Measurements from ENCODE around the gene TCERG1L. TPM values are rescaled to one million over a fixed set of nuclear protein-coding genes. Genes with fewer than 3 reads are reported as not detected.

TCERG1L gene
- total and polyA plus RNA-seq, 2 experiments from 2014 or later, result 0.47 to 0.73 TPM

GRCh38 chr10:131141645-131142516 lies 169.6 kb downstream of the TCERG1L start:
- H3K79me2 ChIP-seq, result no peaks in the 10 kb centered on the region
- H3K27ac ChIP-seq, result no peak overlapping the region
- H4K20me1 ChIP-seq (ENCODE audit: insufficient read depth, poor library complexity, severe bottlenecking), result no peaks in the 10 kb centered on the region
- H3K4me1 ChIP-seq (ENCODE audit: insufficient read depth), result no peaks in the 10 kb centered on the region
- peaks cover 7% of the 10 kb centered on the region for H3K27me3 ChIP-seq
- no peaks in the 10 kb centered on the region for H3K9me2 ChIP-seq (replicated peaks; ENCODE audit: insufficient read depth)
- whole genome bisulfite sequencing (ENCODE audit: low lambda C conversion rate, missing lambda C conversion rate), result 83% methylated on average over 15 of the region's 15 CpGs
- H3K4me2 ChIP-seq, result no peak overlapping the region
- no peak overlapping the region for H2AFZ ChIP-seq
- no peak for DNase-seq (ENCODE audit: low spot score)
- H3K4me3 ChIP-seq, result no peak overlapping the region
- H3K9me3 ChIP-seq (ENCODE audit: low read depth), result no peaks in the 10 kb centered on the region
- H3K36me3 ChIP-seq (replicated peaks; ENCODE audit: insufficient read depth, low read depth), result no peaks in the 10 kb centered on the region
- TF ChIP-seq EZH2phosphoT487 (IDR thresholded peaks at IDR 0.05; ENCODE audit: low read depth, severe bottlenecking, unreplicated experiment) (no peak), EZH2 (IDR thresholded peaks at IDR 0.05; ENCODE audit: borderline replicate concordance) (no peak)
- TF ChIP-seq, protein P1, sequence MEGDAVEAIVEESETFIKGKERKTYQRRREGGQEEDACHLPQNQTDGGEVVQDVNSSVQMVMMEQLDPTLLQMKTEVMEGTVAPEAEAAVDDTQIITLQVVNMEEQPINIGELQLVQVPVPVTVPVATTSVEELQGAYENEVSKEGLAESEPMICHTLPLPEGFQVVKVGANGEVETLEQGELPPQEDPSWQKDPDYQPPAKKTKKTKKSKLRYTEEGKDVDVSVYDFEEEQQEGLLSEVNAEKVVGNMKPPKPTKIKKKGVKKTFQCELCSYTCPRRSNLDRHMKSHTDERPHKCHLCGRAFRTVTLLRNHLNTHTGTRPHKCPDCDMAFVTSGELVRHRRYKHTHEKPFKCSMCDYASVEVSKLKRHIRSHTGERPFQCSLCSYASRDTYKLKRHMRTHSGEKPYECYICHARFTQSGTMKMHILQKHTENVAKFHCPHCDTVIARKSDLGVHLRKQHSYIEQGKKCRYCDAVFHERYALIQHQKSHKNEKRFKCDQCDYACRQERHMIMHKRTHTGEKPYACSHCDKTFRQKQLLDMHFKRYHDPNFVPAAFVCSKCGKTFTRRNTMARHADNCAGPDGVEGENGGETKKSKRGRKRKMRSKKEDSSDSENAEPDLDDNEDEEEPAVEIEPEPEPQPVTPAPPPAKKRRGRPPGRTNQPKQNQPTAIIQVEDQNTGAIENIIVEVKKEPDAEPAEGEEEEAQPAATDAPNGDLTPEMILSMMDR (IDR thresholded peaks at IDR 0.05; ENCODE audit: poor library complexity), result no peak

DNA sequence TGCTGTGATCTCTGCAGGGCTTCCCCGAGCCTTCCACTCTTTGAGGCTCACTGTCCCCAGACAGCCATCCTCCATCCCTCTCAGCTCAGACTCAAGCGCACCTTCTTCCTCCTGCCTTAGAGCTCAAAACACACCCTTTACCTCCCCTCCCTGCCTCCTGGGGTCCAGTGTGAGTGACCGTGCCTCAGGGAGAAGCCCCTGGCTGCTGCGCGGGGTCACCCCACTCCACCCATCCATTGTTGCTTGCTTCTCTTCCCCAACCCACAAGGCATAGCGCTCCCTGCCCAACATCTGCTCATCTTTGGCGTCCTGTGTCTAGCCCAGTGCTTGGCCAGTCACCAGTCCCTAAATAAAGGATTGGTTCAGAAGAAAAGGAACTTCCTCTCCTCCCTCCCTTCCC lies 170.3 kb downstream of the TCERG1L start:
- H3K27me3 ChIP-seq, result peaks cover 6% of the 10 kb centered on the region
- 92% methylated on average over 7 of the region's 7 CpGs for WGBS (ENCODE audit: low lambda C conversion rate, missing lambda C conversion rate)

GRCh38 chr10:131140606-131141005 lies 170.9 kb downstream of the TCERG1L start:
- Histone ChIP-seq H3K9me2 (replicated peaks; ENCODE audit: insufficient read depth) (no peaks in the 10 kb centered on the region), H3K4me3 (no peak overlapping the region), H3K27me3 (no peaks in the 10 kb centered on the region), H3K4me2 (no peak overlapping the region), H3K27ac (no peak overlapping the region), H3K36me3 (replicated peaks; ENCODE audit: insufficient read depth, low read depth) (no peaks in the 10 kb centered on the region), H4K20me1 (ENCODE audit: insufficient read depth, poor library complexity, severe bottlenecking) (no peaks in the 10 kb centered on the region), H3K4me1 (ENCODE audit: insufficient read depth) (no peaks in the 10 kb centered on the region), H3K79me2 (no peaks in the 10 kb centered on the region), H3K9me3 (ENCODE audit: low read depth) (no peaks in the 10 kb centered on the region), H2AFZ (no peak overlapping the region)
- no peak for DNase-seq (ENCODE audit: low spot score)
- 86% methylated on average over 9 of the region's 9 CpGs for WGBS (ENCODE audit: low lambda C conversion rate, missing lambda C conversion rate)
- TF ChIP-seq, protein P1 (IDR thresholded peaks at IDR 0.05; ENCODE audit: poor library complexity), result no peak
- no peak for TF ChIP-seq EZH2 (IDR thresholded peaks at IDR 0.05; ENCODE audit: borderline replicate concordance)
- TF ChIP-seq EZH2phosphoT487 (IDR thresholded peaks at IDR 0.05; ENCODE audit: low read depth, severe bottlenecking, unreplicated experiment), result no peak

More for the DNA sequence above, 170.3 kb downstream of the TCERG1L start:
- Histone ChIP-seq H2AFZ (no peak overlapping the region), H4K20me1 (ENCODE audit: insufficient read depth, poor library complexity, severe bottlenecking) (no peaks in the 10 kb centered on the region), H3K27ac (no peak overlapping the region), H3K9me2 (replicated peaks; ENCODE audit: insufficient read depth) (no peaks in the 10 kb centered on the region), H3K9me3 (ENCODE audit: low read depth) (no peaks in the 10 kb centered on the region), H3K36me3 (replicated peaks; ENCODE audit: insufficient read depth, low read depth) (no peaks in the 10 kb centered on the region), H3K4me2 (no peak overlapping the region), H3K79me2 (no peaks in the 10 kb centered on the region), H3K4me1 (ENCODE audit: insufficient read depth) (no peaks in the 10 kb centered on the region), H3K4me3 (no peak overlapping the region)
- no peak for DNase-seq (ENCODE audit: low spot score)
- TF ChIP-seq EZH2 (IDR thresholded peaks at IDR 0.05; ENCODE audit: borderline replicate concordance), result no peak
- TF ChIP-seq EZH2phosphoT487 (IDR thresholded peaks at IDR 0.05; ENCODE audit: low read depth, severe bottlenecking, unreplicated experiment), result no peak
- TF ChIP-seq, protein P1 (IDR thresholded peaks at IDR 0.05; ENCODE audit: poor library complexity), result no peak
